HepG2 (cell line): Measurements from ENCODE around the gene ACSS1. TPM values are rescaled to one million over a fixed set of nuclear protein-coding genes. Genes with fewer than 3 reads are reported as not detected.

Experiments
- CHD4 ChIP-seq: fragments of 200-600 bp; sonication (generic); IDR thresholded peaks from 2 replicates; pipeline ENCODE4 v1.7.0; 2017; ENCODE audit warnings: mild to moderate bottlenecking, low read length, borderline replicate concordance
- GTF2F1 ChIP-seq: fragments of 150-350 bp; IDR thresholded peaks from 2 replicates; pipeline ENCODE4 v1.6.1; 2014; ENCODE audit warnings: low read length
- IKZF4 ChIP-seq: sonication (generic); formaldehyde crosslinking; IDR thresholded peaks from 2 replicates; pipeline ENCODE4 v1.5.1; 2020; ENCODE audit warnings: borderline replicate concordance, mild to moderate bottlenecking, low read depth, missing genetic modification reagents; ENCODE audit errors: not compliant biosample characterization
- KAT2B ChIP-seq: fragments of 150-350 bp; IDR thresholded peaks from 2 replicates; pipeline ENCODE4 v1.6.1; 2014; ENCODE audit warnings: low read depth, low read length, borderline replicate concordance
- KDM4B ChIP-seq: sonication (generic); formaldehyde crosslinking; IDR thresholded peaks from 2 replicates; pipeline ENCODE4 v1.4.0; 2020; ENCODE audit warnings: missing genetic modification reagents
- MATR3 ChIP-seq: sonication (generic); formaldehyde crosslinking; IDR thresholded peaks from 2 replicates; pipeline ENCODE4 v1.4.0; 2020; ENCODE audit warnings: missing genetic modification reagents
- RCOR2 ChIP-seq: IDR thresholded peaks from 2 replicates; pipeline ENCODE4 v1.6.1; 2016; ENCODE audit warnings: missing biosample characterization, missing genetic modification reagents
- RFX3 ChIP-seq: IDR thresholded peaks from 2 replicates; pipeline ENCODE4 v1.6.1; 2016; ENCODE audit warnings: missing biosample characterization, missing genetic modification reagents
- STAG1 ChIP-seq: sonication (generic); formaldehyde crosslinking; IDR thresholded peaks from 2 replicates; pipeline ENCODE4 v1.4.0; 2020; ENCODE audit warnings: missing genetic modification reagents
- STAT5B ChIP-seq: sonication (generic); formaldehyde crosslinking; IDR thresholded peaks from 2 replicates; pipeline ENCODE4 v1.4.0; 2020; ENCODE audit warnings: missing genetic modification reagents
- TBP ChIP-seq: sonication (generic); formaldehyde crosslinking; IDR thresholded peaks from 2 replicates; pipeline ENCODE4 v1.5.0; 2020; ENCODE audit warnings: missing genetic modification reagents
- ZFAT ChIP-seq: sonication (generic); formaldehyde crosslinking; conservative IDR thresholded peaks from 2 replicates; pipeline ENCODE4 v1.8.1; 2023; ENCODE audit warnings: missing genetic modification reagents, inconsistent platforms
- ZNF20 ChIP-seq: sonication (generic); formaldehyde crosslinking; IDR thresholded peaks from 2 replicates; pipeline ENCODE4 v1.4.0; 2020; ENCODE audit warnings: mild to moderate bottlenecking, moderate library complexity, missing genetic modification reagents
- ZNF317 ChIP-seq: sonication (generic); formaldehyde crosslinking; IDR thresholded peaks from 2 replicates; pipeline ENCODE4 v1.5.0; 2020; ENCODE audit warnings: mild to moderate bottlenecking, missing genetic modification reagents
- ZNF33A ChIP-seq: sonication (generic); formaldehyde crosslinking; IDR thresholded peaks from 2 replicates; pipeline ENCODE4 v1.5.1; 2020; ENCODE audit warnings: missing genetic modification reagents, mild to moderate bottlenecking, moderate library complexity, borderline replicate concordance
- ZNF674 ChIP-seq: sonication (generic); formaldehyde crosslinking; IDR thresholded peaks from 2 replicates; pipeline ENCODE4 v1.5.0; 2020; ENCODE audit warnings: low read depth, mild to moderate bottlenecking, missing genetic modification reagents
- ZSCAN25 ChIP-seq: sonication (generic); formaldehyde crosslinking; IDR thresholded peaks from 2 replicates; pipeline ENCODE4 v1.8.0; 2022; ENCODE audit warnings: mild to moderate bottlenecking, missing genetic modification reagents
- polyA plus RNA-seq, 8 experiments: library from polyadenylated mRNA; depleted of rRNA in 3 of 8; stranded (reverse) in 7 of 8; unstranded in 1 of 8; fragments of >200 nt; fragmentation: Illumina TruSeq in 4 of 8; extraction: Trizol in 4 of 8; gene quantifications; 2 replicates each; pipeline versions ENCODE4 v1.2.1 to v1.2.3, GENCODE V29; 2011 to 2016; ENCODE audit warnings: low read depth in 4 of 8, missing spikeins in 1 of 8, mixed read lengths in 1 of 8; ENCODE audit not compliant: insufficient read depth in 1 of 8
- total RNA-seq, 5 experiments: library from RNA; depleted of rRNA; stranded (reverse); fragments of >200 nt; fragmentation: Illumina TruSeq; extraction: Trizol; gene quantifications; 2 replicates each; pipeline ENCODE4 v1.2.3, GENCODE V29; 2016; ENCODE audit warnings: low read depth in 1 of 5
- TF ChIP-seq, protein P1 (sequence below): sonication (generic); formaldehyde crosslinking; IDR thresholded peaks from 2 replicates; pipeline ENCODE4 v1.5.0; 2020; ENCODE audit warnings: missing genetic modification reagents
- TF ChIP-seq, protein P2 (sequence below): sonication (generic); formaldehyde crosslinking; IDR thresholded peaks from 2 replicates; pipeline ENCODE4 v1.8.1; 2023; ENCODE audit warnings: mild to moderate bottlenecking, moderate library complexity, missing genetic modification reagents
- TF ChIP-seq, protein P3 (sequence below): sonication (generic); formaldehyde crosslinking; IDR thresholded peaks from 2 replicates; pipeline ENCODE4 v1.4.0; 2020; ENCODE audit warnings: mild to moderate bottlenecking, missing genetic modification reagents
- TF ChIP-seq, protein P4 (sequence below): sonication (generic); formaldehyde crosslinking; IDR thresholded peaks from 2 replicates; pipeline ENCODE4 v1.5.1; 2020; ENCODE audit warnings: mild to moderate bottlenecking, missing genetic modification reagents, moderate library complexity
- TF ChIP-seq, protein P5 (sequence below): sonication (generic); formaldehyde crosslinking; IDR thresholded peaks from 2 replicates; pipeline ENCODE4 v1.8.0; 2022; ENCODE audit warnings: mild to moderate bottlenecking, missing genetic modification reagents, borderline replicate concordance
- TF ChIP-seq, protein P6 (sequence below): sonication (generic); formaldehyde crosslinking; IDR thresholded peaks from 2 replicates; pipeline ENCODE4 v1.8.0; 2022; ENCODE audit warnings: missing genetic modification reagents, low read depth, mild to moderate bottlenecking, borderline replicate concordance

ACSS1 gene
- total and polyA plus RNA-seq, 2 of the 13 experiments (the other 11 are each of a cell fraction or from before 2014, with no cell fraction given), result 15.2 to 41.6 TPM

DNA sequence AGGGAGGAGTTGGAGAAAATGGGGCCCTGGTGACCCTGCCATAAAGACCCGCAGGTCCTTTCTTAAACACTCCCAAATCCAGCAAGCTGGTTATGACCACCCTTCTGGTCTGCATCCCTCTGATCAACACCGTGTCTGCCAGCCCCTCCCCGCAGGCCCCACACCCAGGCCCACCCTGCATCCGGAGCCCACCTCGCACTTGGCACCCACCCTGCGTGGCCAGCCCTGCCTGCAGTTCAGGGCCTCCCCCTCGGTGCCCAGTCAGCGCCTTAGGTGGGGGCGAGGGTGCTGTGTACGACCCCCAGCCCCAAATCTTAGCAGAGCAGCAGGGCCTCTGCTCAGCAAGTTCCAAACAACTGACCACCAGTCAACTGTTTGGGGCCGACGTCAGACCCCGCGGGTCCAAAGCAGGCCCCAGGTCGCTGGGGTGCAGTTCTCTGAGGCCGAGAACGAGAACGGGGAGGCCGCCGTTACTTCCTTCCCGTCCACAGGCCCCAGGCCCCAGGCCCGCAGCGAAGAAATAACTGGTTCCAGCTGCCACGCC, 1.2 kb downstream of the ACSS1 start (continued):
- TF ChIP-seq, protein P1, sequence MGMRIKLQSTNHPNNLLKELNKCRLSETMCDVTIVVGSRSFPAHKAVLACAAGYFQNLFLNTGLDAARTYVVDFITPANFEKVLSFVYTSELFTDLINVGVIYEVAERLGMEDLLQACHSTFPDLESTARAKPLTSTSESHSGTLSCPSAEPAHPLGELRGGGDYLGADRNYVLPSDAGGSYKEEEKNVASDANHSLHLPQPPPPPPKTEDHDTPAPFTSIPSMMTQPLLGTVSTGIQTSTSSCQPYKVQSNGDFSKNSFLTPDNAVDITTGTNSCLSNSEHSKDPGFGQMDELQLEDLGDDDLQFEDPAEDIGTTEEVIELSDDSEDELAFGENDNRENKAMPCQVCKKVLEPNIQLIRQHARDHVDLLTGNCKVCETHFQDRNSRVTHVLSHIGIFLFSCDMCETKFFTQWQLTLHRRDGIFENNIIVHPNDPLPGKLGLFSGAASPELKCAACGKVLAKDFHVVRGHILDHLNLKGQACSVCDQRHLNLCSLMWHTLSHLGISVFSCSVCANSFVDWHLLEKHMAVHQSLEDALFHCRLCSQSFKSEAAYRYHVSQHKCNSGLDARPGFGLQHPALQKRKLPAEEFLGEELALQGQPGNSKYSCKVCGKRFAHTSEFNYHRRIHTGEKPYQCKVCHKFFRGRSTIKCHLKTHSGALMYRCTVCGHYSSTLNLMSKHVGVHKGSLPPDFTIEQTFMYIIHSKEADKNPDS (CRISPR knock-in tag), result no peak
- TF ChIP-seq ZNF317 (CRISPR knock-in tag) (0 out of 2 replicates have a peak, but pooled peaks have one; percentile 25), ZNF674 (CRISPR knock-in tag) (no peak; the same call in 1 of the 2 replicates), ZNF20 (CRISPR knock-in tag) (no peak), STAG1 (CRISPR knock-in tag) (no peak), KAT2B (no peak), RCOR2 (CRISPR knock-in tag) (no peak), ZNF33A (CRISPR knock-in tag) (no peak), ZFAT (CRISPR knock-in tag) (no peak), MATR3 (CRISPR knock-in tag) (no peak), ZSCAN25 (CRISPR knock-in tag) (0 out of 2 replicates have a peak, but pooled peaks have one; percentile 7), IKZF4 (CRISPR knock-in tag) (no peak), RFX3 (no peak), KDM4B (no peak), TBP (CRISPR knock-in tag) (no peak), CHD4 (no peak), STAT5B (no peak), GTF2F1 (no peak)
- TF ChIP-seq, protein P2, sequence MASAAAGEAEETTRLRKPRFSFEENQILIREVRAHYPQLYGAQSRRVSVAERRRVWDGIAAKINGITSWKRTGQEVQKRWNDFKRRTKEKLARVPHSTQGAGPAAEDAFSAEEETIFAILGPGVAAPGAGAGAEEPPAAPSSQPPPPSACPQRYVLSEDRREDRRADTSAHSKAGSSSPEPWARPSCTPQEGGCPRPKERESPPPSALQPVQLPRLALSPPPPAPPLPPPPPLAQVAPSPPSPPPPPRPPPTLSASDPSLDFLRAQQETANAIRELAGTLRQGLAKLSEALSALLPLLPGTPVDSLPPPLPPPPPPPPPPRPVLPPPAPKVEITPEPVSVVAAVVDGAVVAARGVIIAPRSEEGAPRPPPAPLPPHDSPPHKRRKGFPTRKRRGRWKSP (CRISPR knock-in tag), result no peak
- TF ChIP-seq, protein P3, sequence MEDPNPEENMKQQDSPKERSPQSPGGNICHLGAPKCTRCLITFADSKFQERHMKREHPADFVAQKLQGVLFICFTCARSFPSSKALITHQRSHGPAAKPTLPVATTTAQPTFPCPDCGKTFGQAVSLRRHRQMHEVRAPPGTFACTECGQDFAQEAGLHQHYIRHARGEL (CRISPR knock-in tag), result no peak
- TF ChIP-seq, protein P4, sequence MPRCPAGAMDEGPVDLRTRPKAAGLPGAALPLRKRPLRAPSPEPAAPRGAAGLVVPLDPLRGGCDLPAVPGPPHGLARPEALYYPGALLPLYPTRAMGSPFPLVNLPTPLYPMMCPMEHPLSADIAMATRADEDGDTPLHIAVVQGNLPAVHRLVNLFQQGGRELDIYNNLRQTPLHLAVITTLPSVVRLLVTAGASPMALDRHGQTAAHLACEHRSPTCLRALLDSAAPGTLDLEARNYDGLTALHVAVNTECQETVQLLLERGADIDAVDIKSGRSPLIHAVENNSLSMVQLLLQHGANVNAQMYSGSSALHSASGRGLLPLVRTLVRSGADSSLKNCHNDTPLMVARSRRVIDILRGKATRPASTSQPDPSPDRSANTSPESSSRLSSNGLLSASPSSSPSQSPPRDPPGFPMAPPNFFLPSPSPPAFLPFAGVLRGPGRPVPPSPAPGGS, result 0 out of 2 replicates have a peak, but pooled peaks have one; percentile 7
- TF ChIP-seq, protein P5, sequence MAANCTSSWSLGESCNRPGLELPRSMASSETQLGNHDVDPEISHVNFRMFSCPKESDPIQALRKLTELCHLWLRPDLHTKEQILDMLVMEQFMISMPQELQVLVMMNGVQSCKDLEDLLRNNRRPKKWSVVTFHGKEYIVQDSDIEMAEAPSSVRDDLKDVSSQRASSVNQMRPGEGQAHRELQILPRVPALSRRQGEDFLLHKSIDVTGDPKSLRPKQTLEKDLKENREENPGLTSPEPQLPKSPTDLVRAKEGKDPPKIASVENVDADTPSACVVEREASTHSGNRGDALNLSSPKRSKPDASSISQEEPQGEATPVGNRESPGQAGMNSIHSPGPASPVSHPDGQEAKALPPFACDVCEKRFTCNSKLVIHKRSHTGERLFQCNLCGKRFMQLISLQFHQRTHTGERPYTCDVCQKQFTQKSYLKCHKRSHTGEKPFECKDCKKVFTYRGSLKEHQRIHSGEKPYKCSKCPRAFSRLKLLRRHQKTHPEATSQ (CRISPR knock-in tag), result no peak
- TF ChIP-seq, protein P6, sequence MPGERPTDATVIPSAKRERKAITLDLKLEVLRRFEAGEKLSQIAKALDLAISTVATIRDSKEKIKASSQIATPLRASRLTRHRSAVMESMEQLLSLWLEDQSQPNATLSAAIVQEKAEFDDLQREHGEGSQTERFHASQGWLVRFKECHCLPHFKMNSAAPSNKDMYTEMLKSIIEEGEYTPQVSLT (CRISPR knock-in tag), result no peak
